RWPE1 (cell line): ENCODE measurements around the gene IGF2BP3.

Experiments used
- CTCF ChIA-PET: fragments of 350-600 bp; sonication (Branson Sonifier 250); formaldehyde crosslinking; extraction: SDS; loops from one replicate; lab custom pipeline; 2021; lab: Yijun Ruan, JAX
- POLR2A ChIA-PET: fragments of 400-600 bp; formaldehyde crosslinking; extraction: SDS; loops from one replicate; lab custom pipeline; 2020; ENCODE audit warnings: antibody characterized with exemption; ENCODE audit not compliant: low non-redundant PET; lab: Yijun Ruan, JAX
- DNase-seq: peaks from one replicate; pipeline ENCODE4 v3.0.0; 2012; ENCODE audit warnings: low spot score
- H3K27ac ChIP-seq: fragments of 450-650 bp; 2 replicates; pipeline ENCODE4 v1.5.1; 2017
- CTCF ChIP-seq: fragments of 450-650 bp; conservative IDR thresholded peaks from 2 replicates; pipeline ENCODE4 v1.5.1; 2017; ENCODE audit warnings: low read depth, mild to moderate bottlenecking

Gene IGF2BP3

DNA sequence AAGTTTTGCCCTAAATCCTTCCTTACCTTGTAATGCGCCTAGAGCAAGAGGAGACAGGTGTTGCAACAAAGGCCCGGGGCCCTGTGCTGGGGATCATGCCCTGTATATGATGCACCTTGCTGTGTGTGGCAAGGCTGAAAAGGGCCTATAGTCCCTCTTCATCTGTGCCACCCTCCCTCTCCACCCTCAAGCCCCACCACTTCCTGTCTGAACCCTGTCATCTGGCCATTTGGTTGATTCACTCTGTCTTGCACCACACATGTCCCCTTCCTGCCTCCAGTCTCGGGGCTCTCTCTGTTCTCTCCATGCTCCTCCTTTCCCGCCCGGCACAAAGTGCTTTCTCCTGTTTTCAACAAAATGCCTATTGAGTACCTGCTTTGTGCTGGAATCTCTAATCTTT is 182.7 kb downstream of the IGF2BP3 start:
- POLR2A ChIA-PET, result interaction anchor here (0.6 kb wide), 1 partner anchor 263 kb away, joined by 5 read pairs; no protein-coding TSS in a partner anchor
- CTCF ChIA-PET, result interaction anchor here (1.3 kb wide), 1 partner anchor 15 kb away, joined by 4 read pairs; no protein-coding TSS in a partner anchor
- no peak for TF ChIP-seq CTCF
- no peak overlapping the region for H3K27ac ChIP-seq
- no peak for DNase-seq

DNA sequence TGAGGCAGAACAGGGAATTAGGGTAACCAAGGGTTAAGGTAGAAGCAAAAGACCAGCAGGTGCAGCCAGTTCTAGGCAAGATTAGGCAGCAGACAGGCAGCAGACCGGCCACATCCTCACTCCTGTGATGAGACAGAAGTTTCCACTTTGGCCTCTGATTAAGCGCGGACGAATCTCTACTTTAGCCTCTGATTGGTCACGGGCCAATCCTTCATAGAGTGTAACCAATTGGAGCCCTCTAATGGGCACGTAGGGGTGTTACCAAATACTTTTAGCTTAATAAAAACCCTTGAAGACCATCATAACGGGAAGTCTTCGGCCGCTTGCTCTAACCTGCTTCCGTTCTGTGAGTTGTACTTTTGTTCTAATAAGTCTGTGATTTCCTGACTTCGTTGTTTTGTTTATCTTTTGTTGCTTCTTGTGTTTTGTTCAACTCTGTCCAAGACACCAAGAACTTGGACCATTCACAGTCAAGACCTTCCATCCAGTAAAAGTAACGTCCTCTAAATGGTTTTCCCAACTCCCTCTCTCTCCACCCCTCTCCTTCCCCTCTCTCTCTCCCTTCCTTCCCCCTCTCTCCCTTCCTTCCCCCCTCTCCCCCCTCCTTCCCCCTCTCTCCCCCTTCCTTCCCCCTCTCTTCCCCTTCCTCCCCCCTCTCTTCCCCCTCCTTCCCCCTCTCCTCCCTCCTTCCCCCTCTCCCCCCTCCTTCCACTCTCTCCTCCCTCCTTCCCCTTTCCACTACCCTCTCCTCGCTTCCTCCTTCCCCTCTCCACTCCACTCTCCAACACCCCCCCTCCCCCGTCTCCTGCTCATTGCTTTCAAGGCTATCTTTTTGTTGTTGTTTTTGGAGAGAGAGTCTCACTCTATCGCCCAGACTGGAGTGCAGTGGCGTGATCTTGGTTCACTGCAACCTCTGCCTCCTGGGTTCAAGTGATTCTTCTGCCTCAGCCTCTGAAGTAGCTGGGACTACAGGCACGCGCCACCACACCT is 184.3 kb downstream of the IGF2BP3 start:
- H3K27ac ChIP-seq, result no peak overlapping the region
- POLR2A ChIA-PET, result no interaction called here
- CTCF ChIA-PET, result interaction anchor here (1.3 to 1.9 kb wide), 2 partner anchors 13 kb away, joined by 4 to 8 read pairs; no protein-coding TSS in a partner anchor
- no peak for TF ChIP-seq CTCF
- no peak for DNase-seq

GRCh38 chr7:23284871-23285270 is 185.4 kb downstream of the IGF2BP3 start:
- no peak for TF ChIP-seq CTCF
- ChIA-PET CTCF (interaction anchor here (0.6 to 1.9 kb wide), 3 partner anchors 11 to 21 kb away, joined by 3 to 8 read pairs (median 6); no protein-coding TSS in a partner anchor), POLR2A (no interaction called here)
- no peak overlapping the region for H3K27ac ChIP-seq
- DNase-seq, result no peak

DNA sequence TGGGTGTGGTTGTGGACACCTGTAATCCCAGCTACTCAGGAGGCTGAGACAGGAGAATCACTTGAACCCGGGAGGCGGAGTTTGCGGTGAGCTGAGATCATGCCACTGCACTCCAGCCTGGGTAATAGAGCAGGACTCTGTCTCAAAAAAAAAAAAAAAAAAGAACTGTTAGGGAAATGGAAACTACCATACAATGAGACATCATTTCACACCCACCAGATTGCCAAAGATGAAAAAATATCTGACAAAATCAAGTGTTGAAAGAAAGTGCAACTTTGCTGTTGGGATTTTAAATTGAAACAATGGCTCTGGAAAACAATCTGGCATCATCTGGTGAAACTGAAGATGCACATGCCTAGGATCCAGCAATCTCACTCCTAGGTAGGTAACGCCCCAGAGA is 187.2 kb downstream of the IGF2BP3 start:
- ChIA-PET CTCF (no interaction called here), POLR2A (no interaction called here)
- DNase-seq, result no peak
- no peak for TF ChIP-seq CTCF
- no peak overlapping the region for H3K27ac ChIP-seq

DNA sequence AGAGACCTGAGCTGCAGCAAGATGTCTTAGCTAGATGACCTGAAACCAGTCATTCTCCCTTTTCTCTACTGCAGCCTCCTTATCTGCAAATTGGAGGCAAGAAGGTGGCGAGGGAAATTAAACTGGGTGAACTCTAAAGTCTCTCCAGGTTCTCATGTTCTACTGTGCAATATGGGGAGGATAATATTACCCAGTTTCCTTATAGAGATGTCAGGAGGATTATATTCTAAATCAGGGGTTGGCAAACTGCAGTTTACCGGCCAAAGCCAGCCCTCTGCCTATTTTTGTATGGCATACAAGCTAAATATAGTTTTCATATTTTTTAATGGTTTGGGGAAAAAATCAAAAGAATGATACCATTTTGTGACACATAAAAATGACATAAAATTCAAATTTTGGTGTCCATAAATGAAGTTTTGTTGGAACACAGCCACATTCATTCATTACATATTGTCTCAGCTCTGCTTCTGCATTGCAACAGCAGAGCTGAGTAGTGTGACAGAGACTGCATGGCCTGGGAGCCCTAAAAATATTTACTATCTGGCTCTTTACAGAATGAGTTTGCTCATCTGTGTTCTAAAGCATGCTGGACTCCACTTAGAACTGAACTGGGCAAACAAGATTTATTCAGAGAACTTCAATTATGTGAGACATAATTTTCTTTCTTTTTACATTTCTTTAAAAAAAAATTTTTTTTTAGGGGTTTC is 190.3 kb downstream of the IGF2BP3 start:
- DNase-seq, result no peak
- ChIA-PET CTCF (interaction anchor here (0.6 to 1.1 kb wide), 3 partner anchors 158 to 265 kb away, joined by 3 read pairs; no protein-coding TSS in a partner anchor), POLR2A (no interaction called here)
- no peak for TF ChIP-seq CTCF
- H3K27ac ChIP-seq, result no peak overlapping the region
